NCI-H226 (cell line): ENCODE results near the gene CARS2.
"Not testable (repeated sequence)": the region's sequence is repeated elsewhere in the genome, so short reads cannot be mapped to it uniquely, and the experiment has no call there.

Source experiments
- DNase-seq: peaks from one replicate; pipeline ENCODE4 v3.0.0-alpha.2; 2015

CARS2 gene

GRCh38 chr13:110636053-110636475 is 69.9 kb downstream of the CARS2 start:
- no peak for DNase-seq

- no peak for DNase-seq
Measured at GRCh38 chr13:110635405-110636002, 70.4 kb downstream of the CARS2 start.

GRCh38 chr13:110634558-110634957 is 71.4 kb downstream of the CARS2 start:
- peak; percentile 26 for DNase-seq

- DNase-seq, result no peak
Measured at GRCh38 chr13:110633776-110634175, 72.1 kb downstream of the CARS2 start.

GRCh38 chr13:110632255-110632654 is 73.7 kb downstream of the CARS2 start:
- DNase-seq, result not testable (repeated sequence)

GRCh38 chr13:110630566-110631119 is 75.3 kb downstream of the CARS2 start:
- no peak for DNase-seq

GRCh38 chr13:110629735-110630134 is 76.2 kb downstream of the CARS2 start:
- no peak for DNase-seq

- no peak for DNase-seq
Measured at GRCh38 chr13:110628952-110629701, 76.8 kb downstream of the CARS2 start.

- DNase-seq, result no peak
Measured at GRCh38 chr13:110628477-110628793, 77.5 kb downstream of the CARS2 start.

GRCh38 chr13:110627761-110628476 is 78.0 kb downstream of the CARS2 start:
- no peak for DNase-seq

GRCh38 chr13:110627351-110627750 is 78.6 kb downstream of the CARS2 start:
- no peak for DNase-seq

- no peak for DNase-seq
Measured at GRCh38 chr13:110626521-110626920, 79.4 kb downstream of the CARS2 start.

- no peak for DNase-seq
Measured at GRCh38 chr13:110625771-110626321, 80.1 kb downstream of the CARS2 start.

- DNase-seq, result no peak
Measured at GRCh38 chr13:110624766-110625756, 80.9 kb downstream of the CARS2 start.

GRCh38 chr13:110620596-110620995 is 85.3 kb downstream of the CARS2 start:
- DNase-seq, result no peak

GRCh38 chr13:110618780-110619179 is 87.1 kb downstream of the CARS2 start:
- no peak for DNase-seq

GRCh38 chr13:110618167-110618566 is 87.7 kb downstream of the CARS2 start:
- peak; percentile 11 for DNase-seq

- peak; percentile 82 for DNase-seq
Measured at GRCh38 chr13:110617321-110618072, 88.4 kb downstream of the CARS2 start.

- DNase-seq, result no peak
Measured at GRCh38 chr13:110616103-110617101, 89.5 kb downstream of the CARS2 start.
